Osteocyte (in vitro differentiated cells): Measurements from ENCODE around the gene JOSD1. TPM values are rescaled to one million over a fixed set of nuclear protein-coding genes. Genes with fewer than 3 reads are reported as not detected.
A peak's percentile ranks its signal among the peaks of the same experiment; 100 is the strongest.

Source experiments
- DNase-seq: peaks from one replicate; pipeline ENCODE4 v3.0.0; 2021; ENCODE audit warnings: mixed read lengths; ENCODE audit not compliant: unreplicated experiment; ENCODE audit errors: extremely low spot score
- H3K27ac Mint-ChIP-seq: one replicate; pipeline ENCODE4 v1.8.0; 2021; ENCODE audit warnings: mild to moderate bottlenecking, mixed read lengths; ENCODE audit not compliant: unreplicated experiment
- H3K27me3 Mint-ChIP-seq: one replicate; pipeline ENCODE4 v1.8.0; 2021; ENCODE audit warnings: mixed read lengths; ENCODE audit not compliant: unreplicated experiment
- H3K36me3 Mint-ChIP-seq: one replicate; pipeline ENCODE4 v1.8.0; 2021; ENCODE audit warnings: mixed read lengths; ENCODE audit not compliant: unreplicated experiment
- H3K4me1 Mint-ChIP-seq: one replicate; pipeline ENCODE4 v1.8.0; 2021; ENCODE audit warnings: mixed read lengths; ENCODE audit not compliant: unreplicated experiment
- H3K4me3 Mint-ChIP-seq: one replicate; pipeline ENCODE4 v1.8.0; 2021; ENCODE audit warnings: mild to moderate bottlenecking, moderate library complexity, mixed read lengths; ENCODE audit not compliant: unreplicated experiment
- H3K9me3 Mint-ChIP-seq: one replicate; pipeline ENCODE4 v1.8.0; 2021; ENCODE audit warnings: mixed read lengths; ENCODE audit not compliant: unreplicated experiment
- CTCF ChIP-seq: fragments of 200-600 bp; sonication (generic); IDR thresholded peaks from 2 replicates; pipeline ENCODE4 v1.5.0; 2021; ENCODE audit warnings: antibody characterized with exemption, mild to moderate bottlenecking, moderate library complexity
- total RNA-seq: library from RNA; stranded (reverse); gene quantifications from 2 replicates; pipeline ENCODE4 v1.2.1, GENCODE V29; 2021

JOSD1 gene
- total RNA-seq, 1 donor from 2014 or later = 78.6 TPM

- no peak for DNase-seq
- no peak overlapping the region for H3K4me3 Mint-ChIP-seq
- TF ChIP-seq CTCF = no peak
- no peak overlapping the region for H3K27ac Mint-ChIP-seq
- no peaks in the 10 kb centered on the region for H3K9me3 Mint-ChIP-seq
- H3K36me3 Mint-ChIP-seq = peaks cover 48% of the 10 kb centered on the region
- no peaks in the 10 kb centered on the region for H3K4me1 Mint-ChIP-seq
- H3K27me3 Mint-ChIP-seq = no peaks in the 10 kb centered on the region
These were observed 39.5 kb upstream of the JOSD1 start for GRCh38 chr22:38740116-38740723.

GRCh38 chr22:38739300-38740055 is 38.7 kb upstream of the JOSD1 start:
- Mint-ChIP-seq H3K9me3 (no peaks in the 10 kb centered on the region), H3K27me3 (no peaks in the 10 kb centered on the region), H3K4me3 (no peak overlapping the region), H3K27ac (no peak overlapping the region), H3K4me1 (no peaks in the 10 kb centered on the region), H3K36me3 (peaks cover 46% of the 10 kb centered on the region)
- no peak for TF ChIP-seq CTCF
- no peak for DNase-seq

- Mint-ChIP-seq H3K36me3 (peaks cover 44% of the 10 kb centered on the region), H3K27me3 (no peaks in the 10 kb centered on the region), H3K27ac (no peak overlapping the region), H3K9me3 (no peaks in the 10 kb centered on the region), H3K4me3 (no peak overlapping the region), H3K4me1 (peaks cover 2% of the 10 kb centered on the region)
- DNase-seq = no peak
- TF ChIP-seq CTCF = no peak
These were observed 37.8 kb upstream of the JOSD1 start for GRCh38 chr22:38738475-38739070.

- H3K27ac Mint-ChIP-seq = peak overlapping the region; percentile 48
- no peaks in the 10 kb centered on the region for H3K9me3 Mint-ChIP-seq
- TF ChIP-seq CTCF = no peak
- DNase-seq = no peak
- no peaks in the 10 kb centered on the region for H3K27me3 Mint-ChIP-seq
- no peak overlapping the region for H3K4me3 Mint-ChIP-seq
- H3K36me3 Mint-ChIP-seq = peaks cover 42% of the 10 kb centered on the region
- H3K4me1 Mint-ChIP-seq = peaks cover 13% of the 10 kb centered on the region
These were observed 36.7 kb upstream of the JOSD1 start for GRCh38 chr22:38737302-38738060.

GRCh38 chr22:38736257-38736570 is 35.5 kb upstream of the JOSD1 start:
- H3K4me1 Mint-ChIP-seq = peaks cover 19% of the 10 kb centered on the region
- no peak overlapping the region for H3K27ac Mint-ChIP-seq
- H3K4me3 Mint-ChIP-seq = no peak overlapping the region
- H3K36me3 Mint-ChIP-seq = peaks cover 35% of the 10 kb centered on the region
- no peaks in the 10 kb centered on the region for H3K27me3 Mint-ChIP-seq
- TF ChIP-seq CTCF = no peak
- no peak for DNase-seq
- H3K9me3 Mint-ChIP-seq = no peaks in the 10 kb centered on the region
